CD4-positive, alpha-beta T cell treated with Interferon gamma for 1 hour (primary cell): ENCODE data around the gene VEGFC.

ENCODE experiments used
- DNase-seq: peaks from one replicate; pipeline ENCODE4 v3.0.0-alpha.2; 2020

The VEGFC gene

DNA sequence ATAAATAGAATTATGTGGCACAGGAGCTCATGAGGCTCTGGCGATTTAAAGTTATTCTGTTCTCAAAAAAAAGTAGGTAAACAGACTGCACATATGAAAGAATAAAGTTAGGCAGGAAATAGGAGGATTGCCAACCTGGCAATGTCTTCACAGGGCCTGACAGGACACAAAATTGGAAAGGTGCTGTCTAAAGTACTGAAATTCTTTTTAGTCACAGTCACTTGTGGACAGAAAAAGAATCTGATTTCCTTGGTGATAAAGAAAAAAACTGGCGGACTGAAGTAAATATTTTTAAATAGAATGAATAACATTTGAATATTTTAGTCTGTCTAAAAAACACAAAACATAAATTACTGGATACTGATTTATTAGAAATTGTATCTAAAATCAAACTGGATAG lies 124.4 kb downstream of the VEGFC start:
- no peak for DNase-seq

DNA sequence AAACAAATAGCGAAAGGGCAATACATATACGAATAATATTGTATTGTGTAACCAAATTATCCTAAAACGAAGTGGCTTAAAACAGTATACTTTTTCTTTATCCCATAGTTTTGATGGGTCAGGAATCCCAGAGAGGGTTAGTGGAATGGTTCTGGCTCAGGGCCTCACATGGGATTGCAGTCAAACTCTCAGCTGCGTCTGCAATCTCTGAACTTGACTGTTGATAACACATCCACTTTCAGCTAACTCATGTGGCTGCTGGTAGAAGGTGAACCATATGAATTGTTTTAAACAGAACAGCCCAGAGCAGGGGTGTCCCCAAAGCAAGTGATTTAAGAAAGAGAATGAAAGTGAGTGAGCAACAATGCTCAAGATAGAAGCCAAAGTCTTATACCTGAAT lies 127.8 kb downstream of the VEGFC start:
- no peak for DNase-seq

DNA sequence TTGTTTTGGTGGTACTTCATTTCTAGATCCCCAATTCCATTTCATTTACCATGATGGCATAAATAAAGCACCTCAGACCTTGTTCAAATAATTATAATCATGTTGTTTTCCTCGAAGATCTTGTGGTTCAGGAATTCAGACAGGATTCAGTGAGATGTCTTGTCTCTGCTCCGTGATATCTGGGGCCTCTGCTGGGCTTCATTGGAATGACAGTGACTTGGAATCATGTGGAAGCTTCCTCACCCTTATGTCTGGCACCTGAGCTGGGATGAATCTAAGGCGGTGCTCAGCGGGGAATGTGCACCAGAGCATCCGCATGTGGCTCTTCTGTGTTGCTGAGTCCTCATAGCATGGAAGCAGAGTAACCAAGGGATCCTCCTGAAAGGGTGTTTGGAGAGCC lies 132.2 kb downstream of the VEGFC start:
- DNase-seq = no peak

- DNase-seq = no peak
Observed at GRCh38 chr4:176656108-176656507, 136.6 kb downstream of the VEGFC start.

DNA sequence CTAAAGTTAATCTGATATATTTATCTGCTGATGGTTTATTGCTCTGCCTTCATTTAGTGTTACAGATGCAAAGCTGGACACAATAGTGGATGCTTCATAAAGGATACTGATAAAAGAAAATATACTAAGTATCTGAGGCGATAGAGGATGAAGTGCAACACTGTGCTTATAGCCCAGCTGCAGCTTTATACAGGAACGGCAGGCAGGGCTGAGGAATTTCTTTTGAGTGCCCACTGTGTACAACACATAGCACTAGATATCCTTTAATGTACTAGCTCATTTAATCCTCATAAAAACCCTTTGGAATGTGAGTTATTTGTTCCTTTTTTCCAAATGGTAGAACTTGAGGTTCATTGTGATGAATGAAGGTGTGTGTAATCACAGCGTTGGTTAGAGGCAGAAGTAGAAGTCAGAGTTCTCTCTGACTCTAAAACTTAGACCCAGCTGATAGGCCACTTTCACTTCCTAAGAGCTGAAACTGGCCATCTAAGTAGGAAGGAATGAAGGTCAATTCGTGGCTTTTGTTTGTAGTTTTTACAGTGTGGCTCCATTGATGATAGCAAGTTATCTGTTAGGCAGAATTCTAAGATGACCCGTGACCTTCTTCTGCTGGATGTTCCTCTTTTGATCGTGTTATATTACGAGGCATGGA lies 138.0 kb downstream of the VEGFC start:
- DNase-seq = no peak

GRCh38 chr4:176653401-176654220 lies 139.1 kb downstream of the VEGFC start:
- no peak for DNase-seq

GRCh38 chr4:176646311-176646710 lies 146.4 kb downstream of the VEGFC start:
- DNase-seq = no peak

DNA sequence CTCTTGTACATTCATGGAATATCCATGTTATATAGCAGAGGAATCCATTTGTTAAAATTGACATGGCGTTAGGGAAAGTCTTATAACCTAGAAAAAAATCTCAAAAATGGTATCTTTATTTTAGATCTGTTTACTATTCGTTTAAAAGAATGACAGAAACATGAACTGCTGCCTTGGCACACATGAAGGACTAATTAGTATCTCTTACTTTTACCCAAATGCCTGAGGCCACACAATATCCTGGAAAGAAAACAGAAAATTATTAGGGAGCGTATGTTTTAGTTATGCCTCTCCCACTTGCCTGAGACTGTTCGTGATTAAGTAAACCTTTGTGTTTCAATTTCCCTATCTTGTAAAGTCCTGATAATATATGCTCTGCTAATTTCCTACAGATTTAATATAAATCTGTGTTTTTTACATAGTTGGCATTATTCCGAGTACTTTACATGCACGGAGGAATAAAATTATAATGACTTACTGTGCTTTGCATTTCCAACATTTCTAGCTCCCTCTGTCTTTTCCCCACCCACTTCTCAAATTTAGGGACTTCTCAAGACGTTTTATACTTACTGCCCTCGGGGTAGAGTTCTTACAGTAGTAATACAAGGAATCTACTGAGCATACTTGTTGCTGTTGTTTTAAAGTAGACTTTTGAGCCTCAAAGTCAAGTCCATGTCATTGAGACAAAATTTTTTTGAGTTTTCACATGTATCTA lies 147.3 kb downstream of the VEGFC start:
- no peak for DNase-seq

DNA sequence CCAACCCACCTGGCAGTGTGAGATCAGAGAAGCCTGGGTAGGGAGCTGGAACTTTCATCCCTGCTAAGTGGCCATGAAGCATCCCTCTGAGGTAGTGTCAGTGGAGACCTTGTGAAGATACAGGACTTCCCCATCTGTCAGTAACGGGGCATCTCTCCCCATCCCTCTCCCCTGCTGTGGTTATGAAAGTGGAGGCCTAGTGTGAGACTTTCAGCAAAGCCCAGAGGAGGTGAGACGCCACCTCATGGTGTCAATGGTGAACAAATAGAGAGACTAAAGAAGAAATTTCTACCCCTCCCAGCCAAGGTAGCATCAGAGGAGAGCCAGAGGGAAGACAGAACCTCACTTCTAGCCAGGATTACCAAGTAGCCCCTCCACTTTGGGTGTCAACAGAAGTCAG lies 150.2 kb downstream of the VEGFC start:
- no peak for DNase-seq

GRCh38 chr4:176641237-176641636 lies 151.5 kb downstream of the VEGFC start:
- DNase-seq = no peak

- DNase-seq = no peak
Observed at GRCh38 chr4:176638992-176639391, 153.7 kb downstream of the VEGFC start.

GRCh38 chr4:176636292-176636691 lies 156.4 kb downstream of the VEGFC start:
- no peak for DNase-seq

GRCh38 chr4:176635372-176636261 lies 157.1 kb downstream of the VEGFC start:
- no peak for DNase-seq
